SK-N-SH treated with all-trans-retinoic acid at 6 μM for 48 hours (cell line): ENCODE results near the gene MYL4.

ENCODE experiments used
- ATAC-seq: fragments of 200-7000 bp; cut with Tn5 transposase; 3 replicates; pipeline ENCODE4 v1.9.1; 2020; ENCODE audit warnings: mild to moderate bottlenecking, moderate library complexity
- ARNTL ChIP-seq: fragments of 450-650 bp; formaldehyde crosslinking; IDR thresholded peaks from 2 replicates; pipeline ENCODE4 v1.5.0; 2020; ENCODE audit warnings: low read depth, mild to moderate bottlenecking, moderate library complexity, borderline replicate concordance
- CREB5 ChIP-seq: fragments of 250-450 bp; sonication (Bioruptor Pico); IDR thresholded peaks from 2 replicates; pipeline ENCODE4 v1.5.1; 2020; ENCODE audit warnings: low read depth, mild to moderate bottlenecking, moderate library complexity
- CSRNP3 ChIP-seq: fragments of 250-450 bp; sonication (Bioruptor Pico); IDR thresholded peaks from 2 replicates; pipeline ENCODE4 v1.5.1; 2021; ENCODE audit warnings: mild to moderate bottlenecking, moderate library complexity
- ESRRG ChIP-seq: fragments of 250-450 bp; sonication (Bioruptor Pico); IDR thresholded peaks from 2 replicates; pipeline ENCODE4 v1.6.1; 2021; ENCODE audit warnings: mild to moderate bottlenecking
- GLIS3 ChIP-seq: fragments of 250-450 bp; sonication (Bioruptor Pico); IDR thresholded peaks from 2 replicates; pipeline ENCODE4 v1.5.0; 2020; ENCODE audit warnings: mild to moderate bottlenecking, moderate library complexity
- PATZ1 ChIP-seq: fragments of 250-450 bp; sonication (Bioruptor Pico); IDR thresholded peaks from 2 replicates; pipeline ENCODE4 v1.8.0; 2020; ENCODE audit warnings: mild to moderate bottlenecking, moderate library complexity, borderline replicate concordance
- POU6F1 ChIP-seq: fragments of 250-450 bp; sonication (Bioruptor Pico); IDR thresholded peaks from 2 replicates; pipeline ENCODE4 v1.8.0; 2021; ENCODE audit warnings: low read depth, mild to moderate bottlenecking, moderate library complexity, borderline replicate concordance
- PPARA ChIP-seq: fragments of 250-450 bp; sonication (Bioruptor Pico); IDR thresholded peaks from 2 replicates; pipeline ENCODE4 v1.5.0; 2020; ENCODE audit warnings: mild to moderate bottlenecking, borderline replicate concordance
- TOX ChIP-seq: fragments of 250-450 bp; sonication (Bioruptor Pico); IDR thresholded peaks from 2 replicates; pipeline ENCODE4 v1.8.0; 2021; ENCODE audit warnings: mild to moderate bottlenecking, moderate library complexity, borderline replicate concordance
- TSHZ2 ChIP-seq: fragments of 250-450 bp; sonication (Bioruptor Pico); IDR thresholded peaks from 2 replicates; pipeline ENCODE4 v1.5.0; 2020; ENCODE audit warnings: mild to moderate bottlenecking, moderate library complexity
- ZFP30 ChIP-seq: fragments of 450-650 bp; formaldehyde crosslinking; IDR thresholded peaks from 2 replicates; pipeline ENCODE4 v1.5.0; 2022; ENCODE audit warnings: mild to moderate bottlenecking, moderate library complexity
- ZNF8 ChIP-seq: fragments of 450-650 bp; formaldehyde crosslinking; IDR thresholded peaks from 2 replicates; pipeline ENCODE4 v1.5.0; 2020; ENCODE audit warnings: mild to moderate bottlenecking, moderate library complexity

The MYL4 gene

GRCh38 chr17:47199627-47200324, 9.4 kb upstream of the MYL4 start:
- no peak for TF ChIP-seq GLIS3 (CRISPR knock-in tag)
- no peak for TF ChIP-seq TSHZ2
- no peak for TF ChIP-seq ZNF8 (CRISPR knock-in tag)
- no peak for TF ChIP-seq CREB5 (CRISPR knock-in tag)
- TF ChIP-seq TOX (CRISPR knock-in tag), result no peak
- TF ChIP-seq CSRNP3 (CRISPR knock-in tag), result no peak
- no peak for ATAC-seq

GRCh38 chr17:47200325-47200664, 8.9 kb upstream of the MYL4 start:
- ATAC-seq, result no peak
- TF ChIP-seq ARNTL (CRISPR knock-in tag), result no peak
- TF ChIP-seq, all 23 proteins: peak for 0

GRCh38 chr17:47201166-47201565, 8.0 kb upstream of the MYL4 start:
- no peak for TF ChIP-seq PPARA (CRISPR knock-in tag)
- no peak for TF ChIP-seq POU6F1 (CRISPR knock-in tag)
- no peak for TF ChIP-seq TOX (CRISPR knock-in tag)
- TF ChIP-seq CSRNP3 (CRISPR knock-in tag), result no peak
- no peak for TF ChIP-seq ESRRG (CRISPR knock-in tag)
- no peak for TF ChIP-seq PATZ1 (CRISPR knock-in tag)
- TF ChIP-seq CREB5 (CRISPR knock-in tag), result no peak
- TF ChIP-seq ZNF8 (CRISPR knock-in tag), result no peak
- TF ChIP-seq ARNTL (CRISPR knock-in tag), result no peak
- no peak for TF ChIP-seq ZFP30
- ATAC-seq, result no peak
